ENCODE measurements around the gene ADCY9.

GRCh38 chr16:4002121-4002520 lies 114.1 kb downstream of the ADCY9 start:
- TF ChIP-seq CTCF (IDR thresholded peaks at IDR 0.05) (no peak), EZH2 (IDR thresholded peaks at IDR 0.05; ENCODE audit: borderline replicate concordance, insufficient read depth, low read depth, low read length, poor library complexity, severe bottlenecking) (no peak)

Data from B cell (primary cell).